Measurements from ENCODE around the gene SNF8.
"Not testable (repeated sequence)": the region's sequence is repeated elsewhere in the genome, so short reads cannot be mapped to it uniquely, and the experiment has no call there.

The SNF8 gene

GRCh38 chr17:48944515-48945260 lies at the start of gene SNF8:
Gene SNF8 (minus strand): TSS chr17:48944842. CDS start chr17:48944734, 108 bp downstream.
- peak; percentile 82 for DNase-seq (ENCODE audit: low spot score)

- DNase-seq (ENCODE audit: low spot score), result no peak
Measured at GRCh38 chr17:48993951-48994350, 49.3 kb upstream of the SNF8 start.

- no peak for DNase-seq (ENCODE audit: low spot score)
Measured at GRCh38 chr17:48993305-48993704, 48.7 kb upstream of the SNF8 start.

GRCh38 chr17:48992444-48992843 lies 47.8 kb upstream of the SNF8 start:
- DNase-seq (ENCODE audit: low spot score), result no peak

GRCh38 chr17:48990882-48991357 lies 46.3 kb upstream of the SNF8 start:
- DNase-seq (ENCODE audit: low spot score), result no peak

- DNase-seq (ENCODE audit: low spot score), result no peak
Measured at GRCh38 chr17:48989100-48989499, 44.5 kb upstream of the SNF8 start.

GRCh38 chr17:48985436-48986245 lies 41.0 kb upstream of the SNF8 start:
- no peak for DNase-seq (ENCODE audit: low spot score)

GRCh38 chr17:48981927-48982539 lies 37.4 kb upstream of the SNF8 start:
- DNase-seq (ENCODE audit: low spot score), result no peak

- no peak for DNase-seq (ENCODE audit: low spot score)
Measured at GRCh38 chr17:48973806-48974205, 29.2 kb upstream of the SNF8 start.

- no peak for DNase-seq (ENCODE audit: low spot score)
Measured at GRCh38 chr17:48972749-48973097, 28.1 kb upstream of the SNF8 start.

GRCh38 chr17:48970865-48971687 lies 26.4 kb upstream of the SNF8 start:
- no peak for DNase-seq (ENCODE audit: low spot score)

GRCh38 chr17:48970224-48970623 lies 25.6 kb upstream of the SNF8 start:
- no peak for DNase-seq (ENCODE audit: low spot score)

GRCh38 chr17:48961516-48962233 lies 17.0 kb upstream of the SNF8 start:
- no peak for DNase-seq (ENCODE audit: low spot score)

GRCh38 chr17:48960834-48961515 lies 16.3 kb upstream of the SNF8 start:
- no peak for DNase-seq (ENCODE audit: low spot score)

- no peak for DNase-seq (ENCODE audit: low spot score)
Measured at GRCh38 chr17:48954300-48954755, 9.7 kb upstream of the SNF8 start.

GRCh38 chr17:48952904-48953303 lies 8.3 kb upstream of the SNF8 start:
- DNase-seq (ENCODE audit: low spot score), result no peak

- DNase-seq (ENCODE audit: low spot score), result no peak
Measured at GRCh38 chr17:48951572-48951971, 6.9 kb upstream of the SNF8 start.

GRCh38 chr17:48945261-48945651 lies 614 bp upstream of the SNF8 start:
- DNase-seq (ENCODE audit: low spot score), result not testable (repeated sequence)

- DNase-seq (ENCODE audit: low spot score), result no peak
Measured at GRCh38 chr17:48933035-48933434, 11.6 kb downstream of the SNF8 start.

GRCh38 chr17:48930435-48930873 lies 14.2 kb downstream of the SNF8 start:
- no peak for DNase-seq (ENCODE audit: low spot score)

- no peak for DNase-seq (ENCODE audit: low spot score)
Measured at GRCh38 chr17:48929812-48930165, 14.9 kb downstream of the SNF8 start.
